Keratinocyte (primary cell): ENCODE data around the gene UCMA. TPM values are rescaled to one million over a fixed set of nuclear protein-coding genes. Genes with fewer than 3 reads are reported as not detected.

ENCODE experiments used
- DNase-seq: peaks from one replicate; pipeline ENCODE4 v3.0.0-alpha.2; 2011; ENCODE audit warnings: low read depth, missing footprints, low spot score
- FAIRE-seq: peaks from 2 replicates; lab custom pipeline; 2011; peaks lifted over from hg19 to GRCh38; lab: Jason Lieb, UNC
- H2AFZ ChIP-seq: 2 replicates; pipeline ENCODE4 v1.6.0; 2012; ENCODE audit warnings: low read length, control low read depth, inconsistent platforms; ENCODE audit not compliant: control insufficient read depth
- H3K27ac ChIP-seq: 2 replicates; pipeline ENCODE4 v1.5.1; 2011; ENCODE audit warnings: low read length; ENCODE audit not compliant: control insufficient read depth, insufficient read depth
- H3K27me3 ChIP-seq: 3 replicates; pipeline ENCODE4 v1.6.0; 2011; ENCODE audit warnings: low read length; ENCODE audit not compliant: control insufficient read depth, insufficient read depth; ENCODE audit errors: extremely low read depth
- H3K36me3 ChIP-seq, 2 experiments: 2 replicates in 1 of 2; 3 replicates in 1 of 2; pipeline ENCODE4 v1.5.1; 2011; ENCODE audit warnings: low read length in 2 of 2, mild to moderate bottlenecking in 1 of 2; ENCODE audit not compliant: control insufficient read depth in 2 of 2, insufficient read depth in 2 of 2; ENCODE audit errors: extremely low read depth in 1 of 2
- H3K4me1 ChIP-seq: 3 replicates; pipeline ENCODE4 v1.5.1; 2011; ENCODE audit warnings: low read length; ENCODE audit not compliant: control insufficient read depth, insufficient read depth; ENCODE audit errors: extremely low read depth
- H3K4me2 ChIP-seq: 3 replicates; pipeline ENCODE4 v1.6.0; 2011; ENCODE audit warnings: low read depth, low read length; ENCODE audit not compliant: control insufficient read depth, insufficient read depth; ENCODE audit errors: extremely low read depth
- H3K4me3 ChIP-seq, 3 experiments: fragments of 200-600 bp in 1 of 3; sonication (generic) in 1 of 3; 2 replicates in 2 of 3; 3 replicates in 1 of 3; pipeline ENCODE4 v1.5.1; 2011 to 2016; ENCODE audit warnings: low read length in 3 of 3, mild to moderate bottlenecking in 3 of 3, control low read depth in 2 of 3, inconsistent platforms in 1 of 3, low read depth in 1 of 3, mixed read lengths in 1 of 3, mixed run types in 1 of 3, moderate library complexity in 1 of 3; ENCODE audit not compliant: control insufficient read depth in 2 of 3, insufficient read depth in 2 of 3; ENCODE audit errors: extremely low read depth in 1 of 3
- H3K79me2 ChIP-seq: 2 replicates; pipeline ENCODE4 v1.6.0; 2012; ENCODE audit warnings: low read length; ENCODE audit not compliant: control insufficient read depth, insufficient read depth
- H3K9ac ChIP-seq: 3 replicates; pipeline ENCODE4 v1.6.0; 2011; ENCODE audit warnings: low read length; ENCODE audit not compliant: control insufficient read depth, insufficient read depth; ENCODE audit errors: extremely low read depth
- H3K9me1 ChIP-seq: 3 replicates; pipeline ENCODE4 v1.6.0; 2011; ENCODE audit warnings: low read length; ENCODE audit not compliant: control insufficient read depth, insufficient read depth; ENCODE audit errors: extremely low read depth
- H3K9me3 ChIP-seq: 2 replicates; pipeline ENCODE4 v1.5.1; 2012; ENCODE audit warnings: low read depth, low read length; ENCODE audit not compliant: control insufficient read depth
- H4K20me1 ChIP-seq: 3 replicates; pipeline ENCODE4 v1.6.0; 2011; ENCODE audit warnings: low read length; ENCODE audit not compliant: control insufficient read depth, insufficient read depth; ENCODE audit errors: extremely low read depth
- EZH2 ChIP-seq: IDR thresholded peaks from one replicate; pipeline ENCODE4 v1.6.1; 2012; ENCODE audit warnings: inconsistent platforms, mild to moderate bottlenecking, low read length, moderate library complexity
- dilution Hi-C: fragments of 300-500 bp; cut with MboI; formaldehyde crosslinking; loops from one replicate; pipeline ENCODE4 v1.7.0; 2020; ENCODE audit warnings: low sequenced_read_pairs; ENCODE audit not compliant: extremely low pct_ligation_motif_present
- polyA plus RNA-seq, 5 experiments: library from polyadenylated mRNA; depleted of rRNA in 3 of 5; stranded (reverse) in 3 of 5; stranded (forward) in 1 of 5; unstranded in 1 of 5; fragments of >200 nt; gene quantifications; 1 replicate in 1 of 5; 2 replicates in 3 of 5; 3 replicates in 1 of 5; pipeline versions ENCODE4 v1.2.1 to v1.2.3, GENCODE V29; 2011 to 2012; ENCODE audit warnings: missing spikeins in 2 of 5, low read depth in 1 of 5, low replicate concordance in 1 of 5
- TF ChIP-seq, protein P1 (sequence below), 3 experiments: IDR thresholded peaks in 1 of 3; conservative IDR thresholded peaks in 1 of 3; optimal IDR thresholded peaks in 1 of 3; 2 replicates in 2 of 3; 3 replicates in 1 of 3; pipeline versions ENCODE3 to v1.5.1; 2011; ENCODE audit warnings: low read length in 3 of 3, mild to moderate bottlenecking in 3 of 3, moderate library complexity in 2 of 3, control low read depth in 1 of 3, inconsistent platforms in 1 of 3; ENCODE audit not compliant: insufficient read depth in 2 of 3; ENCODE audit errors: extremely low read depth in 1 of 3

Gene UCMA
- polyA plus RNA-seq, 1 donor (not counting 4 experiments of a cell fraction or from before 2014, with no cell fraction given), result not detected

DNA sequence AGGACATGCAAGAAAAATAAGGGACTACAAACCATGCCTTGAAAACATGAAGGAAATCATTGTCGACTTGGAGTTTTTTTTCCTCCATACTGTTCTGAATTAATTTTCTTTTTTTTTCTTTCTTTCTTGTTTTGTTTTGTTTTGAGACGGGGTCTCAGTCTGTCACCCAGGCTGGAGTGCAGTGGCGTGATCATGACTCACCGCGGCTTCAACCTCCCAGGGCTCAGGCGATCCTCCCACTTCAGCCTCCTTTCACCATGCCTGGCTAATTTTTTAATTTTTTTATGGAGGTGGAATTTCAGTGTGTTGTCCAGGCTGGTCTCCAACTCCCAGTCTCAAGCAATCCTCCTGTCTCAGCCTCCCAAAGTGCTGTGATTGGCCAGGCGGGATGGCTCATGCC, 11.6 kb downstream of the UCMA start:
- Histone ChIP-seq H3K27ac (no peak overlapping the region), H3K27me3 (no peaks in the 10 kb centered on the region), H3K4me2 (no peak overlapping the region), H3K36me3 (no peaks in the 10 kb centered on the region), H3K4me3 (no peak overlapping the region), H3K4me1 (no peaks in the 10 kb centered on the region), H3K9me1 (no peaks in the 10 kb centered on the region), H3K79me2 (no peaks in the 10 kb centered on the region), H3K9me3 (no peaks in the 10 kb centered on the region), H4K20me1 (no peaks in the 10 kb centered on the region), H2AFZ (no peak overlapping the region), H3K9ac (no peak overlapping the region)
- FAIRE-seq (no peak), DNase-seq (no peak)
- dilution Hi-C loops, result no loop called here
- TF ChIP-seq EZH2, result no peak
- TF ChIP-seq, protein P1, sequence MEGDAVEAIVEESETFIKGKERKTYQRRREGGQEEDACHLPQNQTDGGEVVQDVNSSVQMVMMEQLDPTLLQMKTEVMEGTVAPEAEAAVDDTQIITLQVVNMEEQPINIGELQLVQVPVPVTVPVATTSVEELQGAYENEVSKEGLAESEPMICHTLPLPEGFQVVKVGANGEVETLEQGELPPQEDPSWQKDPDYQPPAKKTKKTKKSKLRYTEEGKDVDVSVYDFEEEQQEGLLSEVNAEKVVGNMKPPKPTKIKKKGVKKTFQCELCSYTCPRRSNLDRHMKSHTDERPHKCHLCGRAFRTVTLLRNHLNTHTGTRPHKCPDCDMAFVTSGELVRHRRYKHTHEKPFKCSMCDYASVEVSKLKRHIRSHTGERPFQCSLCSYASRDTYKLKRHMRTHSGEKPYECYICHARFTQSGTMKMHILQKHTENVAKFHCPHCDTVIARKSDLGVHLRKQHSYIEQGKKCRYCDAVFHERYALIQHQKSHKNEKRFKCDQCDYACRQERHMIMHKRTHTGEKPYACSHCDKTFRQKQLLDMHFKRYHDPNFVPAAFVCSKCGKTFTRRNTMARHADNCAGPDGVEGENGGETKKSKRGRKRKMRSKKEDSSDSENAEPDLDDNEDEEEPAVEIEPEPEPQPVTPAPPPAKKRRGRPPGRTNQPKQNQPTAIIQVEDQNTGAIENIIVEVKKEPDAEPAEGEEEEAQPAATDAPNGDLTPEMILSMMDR (optimal IDR thresholded peaks at IDR 0.05 in 1 of 3, IDR thresholded peaks at IDR 0.05 in 1 of 3, conservative IDR thresholded peaks at IDR 0.05 in 1 of 3; ENCODE audit: extremely low read depth in 1 of 3, insufficient read depth in 2 of 3, low read length in 3 of 3), result no peak

DNA sequence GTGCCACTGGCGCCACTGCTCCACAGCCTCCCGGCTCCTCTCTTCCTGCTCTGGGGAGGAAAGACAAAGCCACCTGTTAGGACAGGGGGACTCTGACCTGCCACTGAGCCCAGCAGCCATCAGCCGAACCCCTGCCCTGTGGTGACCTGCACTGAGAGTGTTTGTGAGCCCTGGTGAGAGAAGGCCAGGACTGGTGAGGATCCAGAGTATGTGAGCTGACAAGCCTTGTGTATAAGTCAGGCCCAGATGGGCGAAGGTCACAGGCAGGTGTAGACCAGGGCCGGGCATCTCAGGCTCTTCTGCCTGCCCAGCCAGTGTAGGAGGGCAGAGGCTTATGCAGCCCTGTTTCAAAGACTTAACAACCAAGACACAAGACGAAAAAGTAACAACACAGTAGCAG, 12.0 kb downstream of the UCMA start:
- no peaks in the 10 kb centered on the region for H4K20me1 ChIP-seq
- dilution Hi-C loops, result no loop called here
- no peak overlapping the region for H3K27ac ChIP-seq
- H2AFZ ChIP-seq, result no peak overlapping the region
- H3K4me3 ChIP-seq, result no peak overlapping the region
- TF ChIP-seq, protein P1 (optimal IDR thresholded peaks at IDR 0.05 in 1 of 3, IDR thresholded peaks at IDR 0.05 in 1 of 3, conservative IDR thresholded peaks at IDR 0.05 in 1 of 3; ENCODE audit: extremely low read depth in 1 of 3, insufficient read depth in 2 of 3, low read length in 3 of 3), result no peak
- no peak for TF ChIP-seq EZH2
- H3K9ac ChIP-seq, result no peak overlapping the region
- no peaks in the 10 kb centered on the region for H3K36me3 ChIP-seq
- H3K27me3 ChIP-seq, result no peaks in the 10 kb centered on the region
- H3K9me3 ChIP-seq, result no peaks in the 10 kb centered on the region
- no peak overlapping the region for H3K4me2 ChIP-seq
- FAIRE-seq, result no peak
- H3K9me1 ChIP-seq, result no peaks in the 10 kb centered on the region
- no peak for DNase-seq
- no peaks in the 10 kb centered on the region for H3K79me2 ChIP-seq
- no peaks in the 10 kb centered on the region for H3K4me1 ChIP-seq
